Liver (tissue), 3 donors: Measurements from ENCODE around the gene USP24.

ENCODE experiments used
- EGR1 ChIP-seq, 2 donors: IDR thresholded peaks; 2 replicates each; pipeline ENCODE4 v1.6.1; 2016 to 2018; ENCODE audit warnings: antibody characterized with exemption in 2 of 2, low read depth in 2 of 2
- FOXA1 ChIP-seq: IDR thresholded peaks from 2 replicates; pipeline ENCODE4 v1.6.1; 2016; ENCODE audit warnings: antibody characterized with exemption
- GABPA ChIP-seq, 2 donors: IDR thresholded peaks in 1 of 2; conservative IDR thresholded peaks in 1 of 2; 2 replicates each; pipeline ENCODE4 v1.6.1; 2016; ENCODE audit warnings: antibody characterized with exemption in 2 of 2, mild to moderate bottlenecking in 1 of 2, moderate library complexity in 1 of 2
- JUND ChIP-seq, 2 donors: IDR thresholded peaks; 2 replicates each; pipeline ENCODE4 v1.6.1; 2016; ENCODE audit warnings: antibody characterized with exemption in 2 of 2
- RAD21 ChIP-seq, 2 donors: IDR thresholded peaks; 2 replicates each; pipeline ENCODE4 v1.6.1; 2016; ENCODE audit warnings: antibody characterized with exemption in 2 of 2, mild to moderate bottlenecking in 2 of 2
- RXRA ChIP-seq, 2 donors: IDR thresholded peaks; 2 replicates each; pipeline ENCODE4 v1.6.1; 2017 to 2018; ENCODE audit warnings: antibody characterized with exemption in 2 of 2, mild to moderate bottlenecking in 1 of 2
- SP1 ChIP-seq: IDR thresholded peaks from 2 replicates; pipeline ENCODE4 v1.6.1; 2018; ENCODE audit warnings: antibody characterized with exemption, mild to moderate bottlenecking
- TAF1 ChIP-seq: conservative IDR thresholded peaks from 2 replicates; pipeline ENCODE4 v1.6.1; 2016; ENCODE audit warnings: antibody characterized with exemption, mild to moderate bottlenecking
- TF ChIP-seq, protein P1 (sequence below): IDR thresholded peaks from 2 replicates; pipeline ENCODE4 v1.6.1; 2016; ENCODE audit warnings: antibody characterized with exemption
- TF ChIP-seq, protein P2 (sequence below): fragments of 150-350 bp; IDR thresholded peaks from 2 replicates; pipeline ENCODE4 v1.5.1; 2017; ENCODE audit warnings: improper control_type of control experiment, low read depth, low read length; ENCODE audit not compliant: missing input control
- TF ChIP-seq, protein P3 (sequence below): IDR thresholded peaks from 2 replicates; pipeline ENCODE4 v1.6.1; 2016; ENCODE audit warnings: antibody characterized with exemption
- donor health status: healthy.
- donor health status: healthy.

DNA sequence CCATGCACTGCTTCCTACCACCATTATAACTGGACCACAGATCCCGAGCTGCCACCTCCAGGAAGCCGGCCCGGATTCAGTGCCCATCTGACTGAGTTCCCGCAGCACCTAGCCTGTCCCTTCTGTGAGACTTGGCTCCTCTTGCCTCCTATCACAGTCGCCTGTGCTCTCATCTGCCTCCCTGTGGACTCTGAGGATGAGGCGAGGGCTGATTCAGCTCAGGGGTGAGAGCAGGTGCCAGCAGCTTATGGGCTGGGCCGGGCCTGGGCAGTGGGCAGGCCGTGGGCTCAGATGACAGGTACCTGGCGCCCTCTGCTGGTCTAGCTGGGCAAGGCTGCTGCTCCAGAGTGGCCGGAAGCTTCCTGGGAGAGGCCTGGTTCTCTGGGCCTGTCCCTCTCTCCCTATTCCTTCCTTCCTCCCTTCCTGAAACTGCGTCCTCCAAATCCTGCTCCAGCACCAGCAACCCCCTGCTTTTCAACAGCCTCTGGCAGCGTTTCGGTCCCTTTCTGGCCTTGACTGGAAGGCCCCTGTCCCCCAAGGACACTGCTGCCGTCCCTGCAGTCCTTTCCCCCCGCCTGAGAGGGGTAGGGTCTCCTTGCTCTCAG is 193.1 kb downstream of the USP24 start:
- TF ChIP-seq, protein P1, sequence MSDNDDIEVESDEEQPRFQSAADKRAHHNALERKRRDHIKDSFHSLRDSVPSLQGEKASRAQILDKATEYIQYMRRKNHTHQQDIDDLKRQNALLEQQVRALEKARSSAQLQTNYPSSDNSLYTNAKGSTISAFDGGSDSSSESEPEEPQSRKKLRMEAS = no peak
- no peak for TF ChIP-seq EGR1 (IDR thresholded peaks at IDR 0.05; ENCODE audit: low read depth in 2 of 2)
- TF ChIP-seq SP1 = peak; percentile 60
- TF ChIP-seq, protein P2, sequence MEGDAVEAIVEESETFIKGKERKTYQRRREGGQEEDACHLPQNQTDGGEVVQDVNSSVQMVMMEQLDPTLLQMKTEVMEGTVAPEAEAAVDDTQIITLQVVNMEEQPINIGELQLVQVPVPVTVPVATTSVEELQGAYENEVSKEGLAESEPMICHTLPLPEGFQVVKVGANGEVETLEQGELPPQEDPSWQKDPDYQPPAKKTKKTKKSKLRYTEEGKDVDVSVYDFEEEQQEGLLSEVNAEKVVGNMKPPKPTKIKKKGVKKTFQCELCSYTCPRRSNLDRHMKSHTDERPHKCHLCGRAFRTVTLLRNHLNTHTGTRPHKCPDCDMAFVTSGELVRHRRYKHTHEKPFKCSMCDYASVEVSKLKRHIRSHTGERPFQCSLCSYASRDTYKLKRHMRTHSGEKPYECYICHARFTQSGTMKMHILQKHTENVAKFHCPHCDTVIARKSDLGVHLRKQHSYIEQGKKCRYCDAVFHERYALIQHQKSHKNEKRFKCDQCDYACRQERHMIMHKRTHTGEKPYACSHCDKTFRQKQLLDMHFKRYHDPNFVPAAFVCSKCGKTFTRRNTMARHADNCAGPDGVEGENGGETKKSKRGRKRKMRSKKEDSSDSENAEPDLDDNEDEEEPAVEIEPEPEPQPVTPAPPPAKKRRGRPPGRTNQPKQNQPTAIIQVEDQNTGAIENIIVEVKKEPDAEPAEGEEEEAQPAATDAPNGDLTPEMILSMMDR = peak; percentile 96
- no peak for TF ChIP-seq TAF1
- TF ChIP-seq GABPA (IDR thresholded peaks at IDR 0.05 in 1 of 2, conservative IDR thresholded peaks at IDR 0.05 in 1 of 2) = no peak
- peak in 1 of 2 donors; percentile 68 for TF ChIP-seq RXRA (IDR thresholded peaks at IDR 0.05)
- peak; percentile 90 to 96 for TF ChIP-seq RAD21 (IDR thresholded peaks at IDR 0.05)
- TF ChIP-seq FOXA1 = no peak
- TF ChIP-seq, protein P3, sequence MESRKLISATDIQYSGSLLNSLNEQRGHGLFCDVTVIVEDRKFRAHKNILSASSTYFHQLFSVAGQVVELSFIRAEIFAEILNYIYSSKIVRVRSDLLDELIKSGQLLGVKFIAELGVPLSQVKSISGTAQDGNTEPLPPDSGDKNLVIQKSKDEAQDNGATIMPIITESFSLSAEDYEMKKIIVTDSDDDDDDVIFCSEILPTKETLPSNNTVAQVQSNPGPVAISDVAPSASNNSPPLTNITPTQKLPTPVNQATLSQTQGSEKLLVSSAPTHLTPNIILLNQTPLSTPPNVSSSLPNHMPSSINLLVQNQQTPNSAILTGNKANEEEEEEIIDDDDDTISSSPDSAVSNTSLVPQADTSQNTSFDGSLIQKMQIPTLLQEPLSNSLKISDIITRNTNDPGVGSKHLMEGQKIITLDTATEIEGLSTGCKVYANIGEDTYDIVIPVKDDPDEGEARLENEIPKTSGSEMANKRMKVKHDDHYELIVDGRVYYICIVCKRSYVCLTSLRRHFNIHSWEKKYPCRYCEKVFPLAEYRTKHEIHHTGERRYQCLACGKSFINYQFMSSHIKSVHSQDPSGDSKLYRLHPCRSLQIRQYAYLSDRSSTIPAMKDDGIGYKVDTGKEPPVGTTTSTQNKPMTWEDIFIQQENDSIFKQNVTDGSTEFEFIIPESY = no peak
- TF ChIP-seq JUND (IDR thresholded peaks at IDR 0.05) = no peak
